GM21619 (cell line): ENCODE measurements around the gene AMER3.

Experiments
- ATAC-seq: cut with Tn5 transposase; IDR thresholded peaks from one replicate; pipeline ENCODE4 v1.9.1; 2021; ENCODE audit not compliant: unreplicated experiment

The AMER3 gene

DNA sequence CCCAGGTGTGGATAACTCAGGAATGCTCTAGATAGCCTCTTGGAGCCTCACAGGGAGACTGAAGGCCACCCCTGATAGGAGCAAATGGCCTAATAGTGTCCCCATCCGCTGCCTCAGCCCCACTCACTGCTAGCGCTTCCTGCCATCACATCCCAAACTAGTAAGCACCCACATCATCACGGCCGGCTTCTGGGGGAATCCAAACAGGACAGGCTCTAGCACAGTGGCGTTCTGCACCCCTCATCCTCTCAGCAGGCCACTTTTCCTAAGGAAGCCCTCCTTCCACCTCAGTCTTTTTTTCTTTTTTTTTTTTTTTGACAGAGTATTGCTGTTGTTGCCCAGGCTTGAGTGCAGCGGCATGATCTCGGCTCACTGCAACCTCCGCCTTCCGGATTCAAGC is 6.3 kb upstream of the AMER3 start:
- no peak for ATAC-seq

DNA sequence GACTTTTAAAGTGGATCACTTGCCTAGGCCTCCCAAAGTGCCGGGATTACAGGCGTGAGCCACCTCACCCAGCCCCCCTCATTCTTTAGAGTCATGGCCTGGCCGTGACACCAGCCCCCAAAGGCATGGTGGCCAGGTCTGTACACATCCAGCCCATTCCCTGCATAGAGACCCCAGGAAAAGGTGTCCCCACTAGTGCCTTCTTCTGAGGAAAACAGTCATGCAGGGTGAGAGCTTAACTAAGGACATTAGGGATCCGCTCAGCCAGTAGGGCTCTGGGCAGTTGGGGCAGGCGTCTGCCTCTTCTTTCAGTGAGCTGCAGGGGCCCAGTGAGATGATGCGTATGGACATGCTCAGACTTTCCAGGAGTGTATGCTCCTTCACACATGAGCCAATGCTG is 5.7 kb upstream of the AMER3 start:
- ATAC-seq, result no peak

DNA sequence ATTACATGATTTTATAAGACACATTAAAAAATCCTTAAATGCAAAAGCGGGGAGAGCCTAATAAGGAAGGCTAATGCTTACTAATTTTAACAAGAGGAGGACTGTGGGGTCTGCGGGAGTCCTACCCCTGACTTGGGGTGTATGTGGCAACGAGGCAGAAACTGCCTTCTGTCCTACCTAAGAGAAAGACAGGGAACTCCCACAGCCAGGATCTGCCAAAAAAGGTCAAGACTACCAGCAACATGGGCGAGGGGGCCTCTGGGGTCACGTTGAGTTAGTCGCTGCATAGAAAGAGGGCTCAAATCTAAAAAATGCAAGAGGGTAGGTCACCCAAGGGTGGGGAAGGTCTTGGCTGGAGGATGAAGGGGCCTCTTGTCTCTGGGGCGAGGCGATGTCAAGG is 529 bp upstream of the AMER3 start:
- ATAC-seq, result no peak

DNA sequence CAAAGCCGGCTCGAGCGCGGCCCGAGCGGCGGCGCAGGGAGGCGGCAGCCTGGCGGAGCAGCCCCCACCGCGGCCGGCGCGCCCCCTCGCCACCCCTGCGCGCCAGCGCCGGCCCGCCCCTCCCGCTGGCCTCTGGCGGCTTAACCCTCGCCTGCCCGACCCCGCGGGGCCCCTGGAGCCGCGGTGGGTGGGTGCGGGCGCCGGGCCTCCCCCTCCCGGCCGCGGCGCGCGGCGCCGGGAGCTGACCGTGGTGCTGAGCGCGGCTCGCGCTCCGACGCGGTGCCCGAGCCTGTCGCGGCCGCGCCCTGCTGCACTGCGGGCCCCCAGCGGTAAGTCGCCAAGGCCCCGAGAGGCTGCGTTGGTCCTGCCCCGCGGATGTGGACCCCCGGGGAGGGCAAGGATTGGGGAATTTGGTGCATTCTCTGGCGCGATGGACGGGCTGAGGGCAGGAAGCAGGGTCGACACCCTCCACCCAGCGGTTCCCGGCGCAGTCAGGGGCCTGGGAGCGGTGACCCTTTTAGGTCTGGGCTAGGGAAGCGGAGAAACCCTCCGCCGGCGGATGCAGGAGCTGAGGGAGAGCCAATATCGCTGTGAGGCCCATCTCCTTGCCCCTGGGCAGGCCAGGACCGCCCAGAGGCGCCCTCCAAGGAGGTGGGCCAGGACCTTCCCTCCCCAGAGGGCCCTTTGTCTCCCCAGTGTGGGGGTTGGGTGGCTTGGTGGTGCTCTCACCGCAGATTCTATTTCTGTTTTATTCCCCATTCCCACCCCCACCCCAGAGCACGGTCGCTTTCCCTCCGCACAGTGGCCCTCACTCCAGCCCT is 923 bp downstream of the AMER3 start:
- no peak for ATAC-seq

DNA sequence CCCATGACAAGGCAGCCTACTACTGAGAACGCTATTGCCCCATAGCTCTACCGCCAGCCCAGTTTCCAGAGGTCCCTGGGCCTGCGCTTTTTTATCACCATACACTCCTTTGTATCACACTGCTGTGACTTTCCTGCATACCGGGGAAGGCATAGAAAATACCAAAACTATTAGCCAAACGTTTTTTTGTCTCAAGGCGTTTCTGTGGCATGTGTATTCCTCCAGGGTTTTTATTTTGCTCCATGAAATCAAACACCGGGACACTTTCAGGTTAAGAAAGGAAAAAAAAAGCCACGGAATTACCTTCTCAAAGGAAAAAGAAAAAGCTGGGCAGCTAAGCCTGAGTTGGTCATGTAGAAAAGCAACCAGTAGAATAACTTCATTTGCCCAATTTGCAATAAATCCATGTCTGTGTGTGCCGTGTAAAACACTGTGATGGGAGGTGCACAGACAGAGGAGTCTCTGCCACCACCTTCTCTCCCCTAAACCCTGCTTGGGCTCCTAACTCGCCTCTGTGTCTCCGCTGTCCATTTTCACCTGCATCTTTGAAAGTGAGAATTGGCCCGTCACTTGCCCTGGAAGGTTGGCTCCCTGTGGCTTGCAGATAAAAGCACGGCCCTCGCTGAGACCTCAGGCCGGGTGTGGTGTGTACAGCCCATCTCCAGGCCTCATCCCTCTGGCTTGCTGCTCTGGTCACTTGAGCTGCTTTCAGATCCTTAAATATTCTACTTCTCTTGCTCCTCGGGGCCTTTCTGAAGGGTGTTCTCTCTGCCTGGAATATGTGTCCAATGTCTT is 1.7 kb downstream of the AMER3 start:
- no peak for ATAC-seq

DNA sequence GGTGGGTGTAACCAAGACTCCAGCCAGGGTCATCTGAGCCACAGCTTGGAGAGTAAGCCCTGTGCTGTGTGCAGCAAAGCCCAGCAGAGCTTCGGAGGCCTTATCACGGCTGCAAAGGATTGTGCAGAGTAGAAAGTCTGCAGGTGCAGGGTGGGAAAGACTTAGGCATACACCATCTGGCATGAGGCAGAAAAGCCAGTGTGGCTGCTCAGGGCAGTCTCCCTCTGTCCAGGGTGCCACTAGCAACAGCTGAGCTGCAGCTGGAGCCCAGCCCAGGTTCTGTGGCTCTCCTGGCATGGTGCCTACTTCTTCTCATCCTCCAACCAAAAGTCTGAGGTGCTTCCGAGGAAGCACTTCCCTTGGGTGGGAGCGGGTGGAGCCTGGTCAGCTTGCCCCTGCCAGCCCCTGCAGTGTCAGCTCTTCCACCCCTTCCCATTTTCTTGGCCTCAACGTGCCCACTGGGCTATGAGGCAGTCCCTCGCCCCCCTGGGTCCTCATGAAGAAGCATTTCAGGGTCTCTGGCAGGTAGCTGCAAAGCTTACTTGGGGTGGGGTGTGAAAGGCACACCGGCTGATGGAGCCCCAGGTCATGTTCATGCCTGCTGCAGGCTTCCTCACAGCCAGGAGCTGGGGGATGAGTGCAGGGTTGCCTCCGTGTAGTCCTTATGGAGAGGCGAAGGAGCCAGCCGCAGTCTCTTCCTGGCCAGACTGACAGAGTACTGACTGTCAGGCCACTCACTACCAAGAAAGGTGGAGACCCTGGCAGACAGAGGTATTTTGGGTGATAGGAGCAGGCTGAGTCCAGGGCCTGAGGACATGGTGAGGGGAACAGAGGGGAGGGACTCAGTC is 4.8 kb downstream of the AMER3 start:
- no peak for ATAC-seq

DNA sequence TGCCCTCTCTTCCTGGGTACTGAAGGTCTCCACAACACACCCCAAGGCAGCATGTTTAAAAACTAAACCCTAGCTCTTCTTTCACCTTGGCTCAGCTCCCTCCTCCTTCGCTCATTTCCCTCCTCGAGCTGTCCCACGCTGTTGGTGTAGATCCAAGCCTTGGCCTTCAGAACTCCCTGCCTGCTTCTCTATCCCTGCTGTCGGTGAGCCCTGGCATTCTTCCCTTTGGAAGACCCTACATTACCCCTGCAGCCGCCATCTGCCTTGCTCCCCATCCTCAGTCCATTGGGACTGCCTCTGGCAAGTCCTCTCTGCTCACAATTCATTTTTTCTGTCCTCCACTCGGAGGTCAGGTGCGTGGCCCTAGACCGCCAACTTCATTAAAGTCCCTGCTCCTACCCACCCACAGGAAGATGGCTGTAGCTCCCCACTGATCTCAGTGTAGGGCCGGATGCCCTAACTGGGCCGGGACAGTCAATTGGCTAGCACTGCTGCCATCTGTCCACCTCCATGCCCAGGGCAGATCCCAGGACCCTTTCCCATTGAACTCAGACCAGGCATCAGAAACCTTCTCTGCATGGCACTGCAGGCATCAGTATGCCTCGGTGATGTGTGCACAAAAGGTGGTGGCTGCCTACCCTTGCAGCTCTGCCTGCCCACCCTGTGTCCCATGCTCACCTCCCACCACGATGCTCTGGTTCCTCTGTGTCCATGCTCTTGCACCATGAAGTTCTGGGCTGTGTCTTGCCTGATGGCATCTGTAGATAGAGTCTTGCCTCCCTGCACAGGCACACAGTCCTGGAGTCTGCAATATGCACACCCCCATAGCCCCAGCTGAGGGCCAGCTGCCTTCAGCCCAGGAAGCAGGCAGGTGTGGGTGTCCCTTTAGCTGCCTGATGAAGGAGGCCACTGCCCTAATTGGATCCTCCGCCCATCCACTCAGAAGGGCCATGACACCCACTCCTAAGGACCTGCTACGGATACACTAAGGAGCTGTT is 5.7 kb downstream of the AMER3 start:
- no peak for ATAC-seq

DNA sequence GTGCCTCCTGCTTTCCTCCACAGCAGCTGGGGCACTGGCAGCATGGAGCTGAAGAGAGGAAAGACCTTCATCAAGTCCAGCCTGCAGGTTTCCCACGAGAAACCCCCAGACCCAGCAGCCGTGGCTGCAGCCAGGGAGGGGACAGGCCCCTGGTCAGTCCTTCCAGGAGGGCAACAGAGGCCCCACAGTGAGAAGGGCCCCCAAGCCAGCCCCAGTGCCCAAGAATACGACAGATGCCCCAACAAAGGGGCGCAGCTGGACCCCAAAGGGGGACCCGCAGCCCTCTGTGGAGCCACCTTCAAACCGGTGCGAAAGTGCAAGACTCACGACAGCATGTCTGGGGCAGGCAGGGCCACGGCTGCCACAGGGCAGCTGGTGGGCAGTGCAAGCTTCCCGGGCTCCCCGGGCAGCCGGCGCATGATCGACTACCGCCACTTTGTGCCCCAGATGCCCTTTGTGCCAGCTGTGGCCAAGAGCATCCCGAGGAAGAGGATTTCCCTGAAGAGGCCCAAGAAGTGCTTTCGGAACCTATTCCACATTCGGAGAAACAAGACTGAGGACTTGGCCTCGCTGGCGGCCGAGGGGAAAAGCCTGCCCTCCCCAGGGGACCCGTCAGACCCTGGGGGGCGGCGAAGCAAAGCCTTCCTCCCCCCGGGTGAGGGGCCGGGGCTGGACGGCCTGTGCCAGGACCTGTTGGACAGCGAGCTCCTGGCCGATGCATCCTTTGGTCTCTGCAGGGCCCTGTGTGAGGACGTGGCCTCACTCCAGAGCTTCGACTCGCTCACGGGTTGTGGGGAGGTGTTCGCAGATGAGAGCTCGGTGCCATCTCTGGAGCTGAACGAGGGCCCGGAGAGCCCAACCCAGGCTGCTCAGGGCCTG is 6.9 kb downstream of the AMER3 start:
- no peak for ATAC-seq

DNA sequence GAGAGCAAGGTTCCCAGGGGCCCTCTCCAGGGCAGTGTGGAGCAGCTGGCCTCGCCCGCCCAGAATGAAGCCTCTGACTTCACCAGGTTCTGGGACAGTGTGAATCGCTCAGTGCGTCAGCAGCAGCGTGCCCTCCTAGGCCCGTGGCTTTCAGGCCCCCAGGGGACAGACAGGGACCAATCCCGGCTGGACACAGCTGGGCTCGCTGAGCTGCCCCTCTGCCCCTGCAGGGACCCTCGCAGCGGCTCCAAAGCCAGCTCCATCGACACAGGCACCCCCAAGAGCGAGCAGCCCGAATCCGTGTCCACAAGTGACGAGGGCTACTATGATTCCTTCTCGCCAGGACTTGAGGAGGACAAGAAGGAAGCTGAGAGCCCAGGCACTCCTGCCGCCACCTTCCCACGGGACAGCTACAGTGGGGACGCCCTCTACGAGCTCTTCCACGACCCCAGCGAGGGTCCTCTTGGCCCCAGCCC is 7.6 kb downstream of the AMER3 start:
- ATAC-seq, result no peak

DNA sequence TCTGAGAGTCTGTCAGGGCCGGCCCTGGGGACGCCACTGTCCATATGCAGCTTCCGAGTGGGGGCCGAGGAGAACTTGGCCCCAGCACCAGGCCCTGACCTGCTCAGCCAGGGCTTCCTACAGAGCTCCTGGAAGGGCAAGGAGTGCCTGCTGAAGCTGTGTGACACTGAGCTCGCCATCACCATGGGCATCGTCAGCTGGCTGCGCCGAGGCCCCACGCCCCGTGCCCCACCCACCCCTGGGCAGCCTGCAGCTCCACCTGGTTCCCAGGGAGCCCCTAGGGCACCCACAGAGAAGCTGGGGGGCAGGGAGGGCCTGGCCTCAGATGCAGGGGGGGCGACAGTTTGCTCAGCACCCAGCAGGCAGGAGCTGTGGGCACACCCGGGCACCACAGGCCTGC is 8.1 kb downstream of the AMER3 start:
- ATAC-seq, result no peak

DNA sequence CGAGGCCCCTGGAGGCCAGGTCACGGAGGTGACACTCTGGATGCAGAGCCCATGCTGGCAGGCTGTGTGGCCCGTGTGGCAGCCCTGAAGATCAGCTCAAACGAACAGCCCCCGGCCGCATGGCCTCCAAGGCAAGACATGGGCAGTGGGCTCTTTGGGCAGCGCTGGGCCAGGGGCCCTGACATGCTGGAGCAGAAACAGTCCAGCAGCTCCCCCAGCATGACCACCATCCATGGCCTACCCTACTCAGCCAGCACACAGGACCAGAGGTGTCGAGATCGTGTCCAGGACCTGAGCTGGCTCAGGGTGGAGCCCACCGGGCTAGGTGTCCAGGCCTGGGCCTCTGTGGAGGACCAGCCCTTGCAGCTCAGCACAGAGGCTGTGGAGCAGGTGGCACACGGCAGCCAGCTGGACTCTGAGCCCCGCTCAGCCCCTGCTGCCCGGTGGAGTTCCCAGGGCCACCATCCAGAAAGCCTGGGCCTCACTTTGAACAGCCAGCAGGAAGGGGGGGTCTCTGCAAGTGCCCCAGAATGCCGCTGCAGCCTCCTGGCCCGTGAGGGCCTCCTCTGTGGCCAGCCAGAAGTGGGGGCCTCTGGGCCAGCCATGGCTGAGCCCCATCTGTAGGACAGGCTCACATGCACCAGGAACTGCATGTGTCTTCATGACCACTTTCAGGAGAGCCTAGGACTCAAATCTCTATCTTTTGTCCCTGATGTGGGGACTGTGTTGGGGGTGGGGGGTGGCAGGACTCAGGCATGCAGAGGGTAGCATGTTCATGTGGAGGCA is 8.9 kb downstream of the AMER3 start:
- no peak for ATAC-seq

DNA sequence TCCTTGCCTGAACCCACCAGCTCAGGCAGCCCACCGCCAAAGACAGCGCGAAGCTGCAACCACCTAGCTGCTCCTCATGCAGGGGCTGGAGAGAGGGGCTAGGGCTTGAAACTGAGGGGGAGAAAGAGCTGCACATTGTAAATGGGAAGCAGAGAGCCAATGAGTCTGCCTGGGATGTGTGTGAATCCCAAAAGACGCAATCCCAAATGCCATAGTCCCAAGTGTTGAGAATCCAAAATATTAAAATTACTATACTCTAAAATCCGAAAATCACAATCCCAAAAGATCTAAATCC is 9.4 kb downstream of the AMER3 start:
- no peak for ATAC-seq

DNA sequence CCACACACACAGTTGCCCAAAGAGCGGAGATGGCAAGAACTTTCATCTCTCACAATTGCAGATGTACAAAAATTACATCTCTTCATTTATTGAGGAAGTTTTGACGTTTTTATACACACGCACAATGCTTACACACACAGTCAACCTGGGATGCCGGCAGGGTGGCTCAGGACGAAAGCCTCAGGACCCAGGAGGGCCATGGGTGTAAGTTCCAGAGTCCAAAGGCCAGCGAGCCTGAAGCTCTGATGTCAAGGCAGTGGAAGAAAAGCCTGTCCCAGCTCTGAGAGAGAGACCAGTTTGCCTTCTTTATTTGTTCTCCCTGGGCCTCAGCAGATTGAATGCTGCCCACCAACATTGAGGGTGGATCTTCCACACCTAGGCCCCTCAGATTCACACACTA is 10.1 kb downstream of the AMER3 start:
- ATAC-seq, result no peak

DNA sequence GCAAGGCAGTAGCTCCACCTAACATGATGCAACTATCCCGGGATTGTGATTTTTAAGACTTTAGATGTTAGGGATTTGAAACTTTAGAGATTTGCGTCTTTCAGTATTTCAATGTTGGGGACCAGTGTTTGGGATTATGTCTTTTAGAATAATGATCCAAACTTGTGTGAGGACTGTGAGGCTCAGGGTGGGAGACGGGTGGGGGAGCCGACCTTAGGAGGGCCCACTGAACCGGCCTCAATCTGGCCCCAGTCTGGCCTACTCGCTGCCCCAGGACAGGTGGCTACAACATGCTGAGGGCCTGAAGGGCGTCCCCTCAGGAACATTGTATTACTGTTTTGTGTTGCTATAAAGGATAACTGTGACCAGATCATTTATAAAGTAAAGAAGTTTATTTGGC is 10.7 kb downstream of the AMER3 start:
- no peak for ATAC-seq

DNA sequence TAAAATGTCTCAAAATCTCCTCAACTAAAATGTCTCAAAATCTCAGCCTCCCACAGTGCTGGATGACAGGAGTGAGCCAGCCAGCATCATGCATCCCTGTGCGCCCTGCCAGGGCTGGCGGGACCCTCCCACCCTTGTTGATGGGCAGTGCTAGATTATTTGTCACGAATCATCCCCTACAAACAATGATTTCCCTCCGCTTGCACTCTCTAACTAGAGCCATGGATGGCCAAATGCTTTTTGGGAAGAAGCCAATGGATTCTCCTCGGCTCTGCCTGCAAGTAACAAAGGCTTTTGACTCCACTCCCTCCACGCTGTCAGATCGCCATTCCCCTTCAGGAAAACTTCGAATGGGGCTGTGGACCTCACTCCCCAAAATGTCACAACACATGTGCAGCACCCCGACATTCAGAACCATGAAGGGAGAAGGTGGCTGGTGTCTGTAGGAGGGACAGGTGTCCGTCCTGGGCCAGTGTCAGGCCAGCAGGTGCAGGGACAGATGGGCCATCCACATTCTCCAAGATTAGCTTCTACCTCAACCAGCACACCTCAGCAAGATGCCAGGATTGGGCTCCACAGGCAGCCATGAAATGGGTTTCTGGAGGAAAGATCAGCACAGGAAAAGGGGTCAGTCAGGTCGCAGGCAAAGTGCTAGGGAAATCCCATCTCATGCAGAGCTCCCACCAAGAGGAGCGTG is 11.5 kb downstream of the AMER3 start:
- ATAC-seq, result no peak

DNA sequence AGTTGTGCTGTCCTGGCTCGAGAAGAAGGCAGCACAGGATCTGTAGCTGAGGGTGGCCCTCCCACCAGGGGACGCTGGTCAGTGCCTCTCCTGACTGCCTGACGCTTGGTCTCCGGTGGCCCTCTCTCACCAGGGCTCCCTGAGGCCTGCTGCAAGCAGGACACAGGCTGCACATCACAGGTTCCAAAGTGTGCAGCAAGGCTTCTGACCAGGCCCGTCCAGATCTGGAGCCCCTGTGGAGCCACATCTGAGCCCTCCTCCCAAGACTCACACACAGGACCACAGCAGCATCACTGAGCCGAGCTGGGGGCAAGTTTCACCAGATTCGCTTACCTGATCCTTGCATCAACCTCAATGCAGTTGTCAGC is 12.1 kb downstream of the AMER3 start:
- ATAC-seq, result no peak

DNA sequence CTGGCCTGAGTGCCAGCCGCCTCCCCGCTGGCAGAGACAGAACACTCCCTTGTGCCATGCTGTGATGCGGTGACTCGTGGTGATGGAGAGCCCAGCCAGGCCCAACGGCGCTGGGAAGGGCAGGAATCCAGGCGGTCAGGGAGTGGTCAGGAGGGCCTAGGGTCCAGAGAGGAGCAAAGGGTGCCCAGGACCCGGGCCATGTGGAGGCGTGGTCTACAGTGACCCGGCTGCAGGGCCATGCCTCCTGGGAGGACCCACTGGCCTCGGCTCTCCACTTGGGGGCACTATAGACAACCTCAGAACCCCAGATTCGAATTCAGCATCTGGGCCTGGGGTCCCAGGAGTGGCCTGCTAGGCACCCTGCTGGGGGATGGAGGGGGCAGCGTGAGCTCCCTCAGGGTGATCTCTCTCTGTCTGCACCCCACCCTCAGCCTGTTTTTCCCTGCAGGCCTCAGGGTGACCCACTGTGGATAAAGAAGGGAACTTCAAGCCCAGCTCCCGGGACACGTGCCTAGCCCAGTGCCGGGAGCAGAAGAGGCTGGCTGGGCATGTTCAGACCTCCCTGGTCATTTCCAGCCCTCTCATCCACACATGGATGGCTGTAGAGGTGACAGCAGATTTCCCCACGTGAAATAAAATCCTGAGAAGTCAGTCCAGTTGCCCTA is 13.0 kb downstream of the AMER3 start:
- no peak for ATAC-seq
